Peyer's patch (tissue), 4 donors: ENCODE data around the gene ANKMY2. TPM values are rescaled to one million over a fixed set of nuclear protein-coding genes. Genes with fewer than 3 reads are reported as not detected.

Source experiments
- DNase-seq, 3 donors: peaks; one replicate each; pipeline ENCODE4 v3.0.0-alpha.2; 2017 to 2019
- H3K27ac ChIP-seq, 4 donors: fragments of 200-600 bp; sonication (generic); one replicate each; pipeline ENCODE4 v1.5.1; 2016 to 2019
- H3K27me3 ChIP-seq, 2 donors: fragments of 200-600 bp; sonication (generic); one replicate each; pipeline ENCODE4 v1.5.1; 2019
- H3K36me3 ChIP-seq, 3 donors: fragments of 200-600 bp; sonication (generic); one replicate each; pipeline ENCODE4 v1.5.1; 2016 to 2019
- H3K4me1 ChIP-seq, 4 donors: fragments of 200-600 bp; sonication (generic); one replicate each; pipeline ENCODE4 v1.5.1; 2016 to 2019
- H3K4me3 ChIP-seq, 4 donors: fragments of 200-600 bp; sonication (generic); 1 replicate in 3 of 4; 2 replicates in 1 of 4; pipeline ENCODE4 v1.5.1; 2016 to 2019; ENCODE audit warnings: mild to moderate bottlenecking in 1 of 4
- H3K9me3 ChIP-seq, 4 donors: fragments of 200-600 bp; sonication (generic); one replicate each; pipeline ENCODE4 v1.5.1; 2016 to 2019; ENCODE audit warnings: mild to moderate bottlenecking in 1 of 4
- CTCF ChIP-seq, 6 experiments: fragments of 450-650 bp in 4 of 6; fragments of 200-600 bp in 2 of 6; sonication (generic) in 1 of 6; IDR thresholded peaks; one replicate each; pipeline ENCODE4 v1.5.1; 2017 to 2019; ENCODE audit warnings: antibody characterized with exemption in 6 of 6, mild to moderate bottlenecking in 3 of 6, moderate library complexity in 1 of 6
- POLR2A ChIP-seq, 2 donors: fragments of 450-650 bp; IDR thresholded peaks; one replicate each; pipeline ENCODE4 v1.5.1; 2017; ENCODE audit warnings: antibody characterized with exemption in 2 of 2, mild to moderate bottlenecking in 2 of 2, moderate library complexity in 2 of 2
- total RNA-seq, 4 donors: library from RNA; depleted of rRNA; stranded (reverse); fragments of >200 nt; gene quantifications; one replicate each; pipeline ENCODE4 v1.1.0, GENCODE V29; 2016

ANKMY2 gene
- total RNA-seq, 4 donors from 2014 or later: 19.3 to 21.5 (median 20.5) TPM

GRCh38 chr7:16556359-16556758, 89.2 kb downstream of the ANKMY2 start:
- H3K36me3 ChIP-seq: no peaks in the 10 kb centered on the region
- H3K27me3 ChIP-seq: no peaks in the 10 kb centered on the region
- H3K27ac ChIP-seq: no peak overlapping the region
- TF ChIP-seq CTCF (IDR thresholded peaks at IDR 0.05) (no peak), POLR2A (IDR thresholded peaks at IDR 0.05) (no peak)
- H3K4me3 ChIP-seq: no peak overlapping the region
- DNase-seq: no peak
- H3K4me1 ChIP-seq: no peaks in the 10 kb centered on the region
- H3K9me3 ChIP-seq: no peaks in the 10 kb centered on the region

- TF ChIP-seq POLR2A (IDR thresholded peaks at IDR 0.05) (no peak), CTCF (IDR thresholded peaks at IDR 0.05) (no peak)
- Histone ChIP-seq H3K4me3 (no peak overlapping the region), H3K27ac (no peak overlapping the region), H3K27me3 (no peaks in the 10 kb centered on the region), H3K9me3 (no peaks in the 10 kb centered on the region), H3K36me3 (no peaks in the 10 kb centered on the region), H3K4me1 (no peaks in the 10 kb centered on the region)
- DNase-seq: no peak
Observed at GRCh38 chr7:16554518-16555236, 90.9 kb downstream of the ANKMY2 start.

GRCh38 chr7:16550671-16551070, 94.9 kb downstream of the ANKMY2 start:
- no peaks in the 10 kb centered on the region for H3K9me3 ChIP-seq
- H3K27ac ChIP-seq: no peak overlapping the region
- TF ChIP-seq POLR2A (IDR thresholded peaks at IDR 0.05): no peak
- no peaks in the 10 kb centered on the region for H3K4me1 ChIP-seq
- DNase-seq: no peak
- no peaks in the 10 kb centered on the region for H3K36me3 ChIP-seq
- no peaks in the 10 kb centered on the region for H3K27me3 ChIP-seq
- no peak overlapping the region for H3K4me3 ChIP-seq

Other genes with a start within 250 kb of the ANKMY2 start
- 1 to 10 TPM in 3 of 4 donors, under 1 TPM in 1; 0.67 to 4.1 (median 1.9) TPM for gene CRPPA, start 224.2 kb downstream of the ANKMY2 start, total RNA-seq
- gene SOSTDC1, start 180.0 kb downstream of the ANKMY2 start, total RNA-seq: 1 to 10 TPM in 3 of 4 donors, under 1 TPM in 1; 0.54 to 5.8 (median 2.5) TPM
- not detected for gene LRRC72, start 118.9 kb downstream of the ANKMY2 start, total RNA-seq
- gene BZW2, start 427 bp upstream of the ANKMY2 start, total RNA-seq: 10 to 100 TPM; 34.4 to 54.0 (median 42.9) TPM
- 10 to 100 TPM; 21.5 to 53.9 (median 33.1) TPM for gene TSPAN13, start 108.0 kb upstream of the ANKMY2 start, total RNA-seq
- gene AGR2, start 159.2 kb upstream of the ANKMY2 start, total RNA-seq: 100 to 1,000 TPM in 3 of 4 donors, 10 to 100 TPM in 1; 49.5 to 282 (median 252) TPM
- 100 to 1,000 TPM in 3 of 4 donors, 10 to 100 TPM in 1; 24.8 to 241 (median 178) TPM for gene AGR3, start 236.2 kb upstream of the ANKMY2 start, total RNA-seq